ENCODE measurements around the gene RGSL1. TPM values are rescaled to one million over a fixed set of nuclear protein-coding genes. Genes with fewer than 3 reads are reported as not detected.
"Not testable (repeated sequence)": the region's sequence is repeated elsewhere in the genome, so short reads cannot be mapped to it uniquely, and the experiment has no call there.

RGSL1 gene
- total RNA-seq, 1 donor from 2014 or later, result not detected

GRCh38 chr1:182433580-182433979 lies 16.4 kb upstream of the RGSL1 start:
- H3K9me3 Mint-ChIP-seq, result no peaks in the 10 kb centered on the region
- H3K36me3 Mint-ChIP-seq, result no peaks in the 10 kb centered on the region
- H3K27ac Mint-ChIP-seq, result no peak overlapping the region
- no peaks in the 10 kb centered on the region for H3K4me1 Mint-ChIP-seq (ENCODE audit: unreplicated experiment)
- H3K4me3 Mint-ChIP-seq, result no peak overlapping the region
- no peak for TF ChIP-seq CTCF (conservative IDR thresholded peaks at IDR 0.05)
- no peaks in the 10 kb centered on the region for H3K27me3 Mint-ChIP-seq
- no peak for DNase-seq (ENCODE audit: extremely low spot score, unreplicated experiment)

- Mint-ChIP-seq H3K27me3 (peaks cover 1% of the 10 kb centered on the region), H3K4me1 (ENCODE audit: unreplicated experiment) (no peaks in the 10 kb centered on the region), H3K4me3 (no peak overlapping the region), H3K27ac (no peak overlapping the region), H3K9me3 (no peaks in the 10 kb centered on the region), H3K36me3 (no peaks in the 10 kb centered on the region)
- DNase-seq (ENCODE audit: extremely low spot score, unreplicated experiment), result no peak
- TF ChIP-seq CTCF (conservative IDR thresholded peaks at IDR 0.05), result no peak
Measured at GRCh38 chr1:182438326-182438725, 11.6 kb upstream of the RGSL1 start.

- no peak for TF ChIP-seq CTCF (conservative IDR thresholded peaks at IDR 0.05)
- Mint-ChIP-seq H3K27ac (no peak overlapping the region), H3K4me1 (ENCODE audit: unreplicated experiment) (no peaks in the 10 kb centered on the region), H3K9me3 (no peaks in the 10 kb centered on the region), H3K36me3 (no peaks in the 10 kb centered on the region), H3K4me3 (no peak overlapping the region), H3K27me3 (peaks cover 3% of the 10 kb centered on the region)
- DNase-seq (ENCODE audit: extremely low spot score, unreplicated experiment), result no peak
Measured at GRCh38 chr1:182441719-182442118, 8.2 kb upstream of the RGSL1 start.

GRCh38 chr1:182442333-182442732 lies 7.6 kb upstream of the RGSL1 start:
- TF ChIP-seq CTCF (conservative IDR thresholded peaks at IDR 0.05), result no peak
- Mint-ChIP-seq H3K27me3 (peaks cover 3% of the 10 kb centered on the region), H3K27ac (no peak overlapping the region), H3K4me1 (ENCODE audit: unreplicated experiment) (no peaks in the 10 kb centered on the region), H3K9me3 (no peaks in the 10 kb centered on the region), H3K36me3 (no peaks in the 10 kb centered on the region), H3K4me3 (no peak overlapping the region)
- no peak for DNase-seq (ENCODE audit: extremely low spot score, unreplicated experiment)

GRCh38 chr1:182444497-182444896 lies 5.4 kb upstream of the RGSL1 start:
- Mint-ChIP-seq H3K9me3 (no peaks in the 10 kb centered on the region), H3K36me3 (no peaks in the 10 kb centered on the region), H3K27ac (no peak overlapping the region), H3K27me3 (peaks cover 3% of the 10 kb centered on the region), H3K4me3 (no peak overlapping the region), H3K4me1 (ENCODE audit: unreplicated experiment) (no peaks in the 10 kb centered on the region)
- no peak for DNase-seq (ENCODE audit: extremely low spot score, unreplicated experiment)
- no peak for TF ChIP-seq CTCF (conservative IDR thresholded peaks at IDR 0.05)

- Mint-ChIP-seq H3K9me3 (peaks cover under 1% of the 10 kb centered on the region), H3K4me3 (no peak overlapping the region), H3K27ac (no peak overlapping the region), H3K4me1 (ENCODE audit: unreplicated experiment) (no peaks in the 10 kb centered on the region), H3K36me3 (no peaks in the 10 kb centered on the region), H3K27me3 (peaks cover 3% of the 10 kb centered on the region)
- no peak for DNase-seq (ENCODE audit: extremely low spot score, unreplicated experiment)
- peak; percentile 79 for TF ChIP-seq CTCF (conservative IDR thresholded peaks at IDR 0.05)
Measured at GRCh38 chr1:182446033-182446669, 3.8 kb upstream of the RGSL1 start.

GRCh38 chr1:182447124-182447523 lies 2.8 kb upstream of the RGSL1 start:
- H3K4me3 Mint-ChIP-seq; H3K27me3 Mint-ChIP-seq; H3K27ac Mint-ChIP-seq; H3K36me3 Mint-ChIP-seq; H3K4me1 Mint-ChIP-seq (ENCODE audit: unreplicated experiment); DNase-seq (ENCODE audit: extremely low spot score, unreplicated experiment); H3K9me3 Mint-ChIP-seq: not testable (repeated sequence)

All from type B pancreatic cell (in vitro differentiated cells).